Measurements from ENCODE around the gene CGN.

Gene CGN

DNA sequence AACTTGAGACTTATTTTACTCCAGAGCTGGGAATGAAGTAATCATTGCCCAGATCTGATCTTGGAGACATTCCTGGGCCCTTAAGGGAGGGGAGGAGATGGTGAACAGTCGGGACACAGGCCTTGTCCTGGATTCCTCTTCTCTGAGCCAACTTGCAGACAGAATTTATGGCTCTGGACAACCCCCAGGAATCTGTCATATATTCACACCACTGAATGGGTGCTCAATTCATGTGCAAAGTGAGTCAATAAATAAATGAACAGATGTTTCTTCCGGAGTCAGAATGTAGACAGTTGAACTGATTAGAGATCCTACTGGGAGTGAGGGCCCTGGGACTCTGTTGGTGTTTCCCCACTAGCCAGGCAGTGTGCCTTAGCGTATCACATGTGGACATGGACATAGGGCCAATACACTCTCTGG lies 31.5 kb downstream of the CGN start:
- H3K4me3 ChIP-seq (ENCODE audit: low read depth, low read length), result no peak overlapping the region
- TF ChIP-seq, protein P1, sequence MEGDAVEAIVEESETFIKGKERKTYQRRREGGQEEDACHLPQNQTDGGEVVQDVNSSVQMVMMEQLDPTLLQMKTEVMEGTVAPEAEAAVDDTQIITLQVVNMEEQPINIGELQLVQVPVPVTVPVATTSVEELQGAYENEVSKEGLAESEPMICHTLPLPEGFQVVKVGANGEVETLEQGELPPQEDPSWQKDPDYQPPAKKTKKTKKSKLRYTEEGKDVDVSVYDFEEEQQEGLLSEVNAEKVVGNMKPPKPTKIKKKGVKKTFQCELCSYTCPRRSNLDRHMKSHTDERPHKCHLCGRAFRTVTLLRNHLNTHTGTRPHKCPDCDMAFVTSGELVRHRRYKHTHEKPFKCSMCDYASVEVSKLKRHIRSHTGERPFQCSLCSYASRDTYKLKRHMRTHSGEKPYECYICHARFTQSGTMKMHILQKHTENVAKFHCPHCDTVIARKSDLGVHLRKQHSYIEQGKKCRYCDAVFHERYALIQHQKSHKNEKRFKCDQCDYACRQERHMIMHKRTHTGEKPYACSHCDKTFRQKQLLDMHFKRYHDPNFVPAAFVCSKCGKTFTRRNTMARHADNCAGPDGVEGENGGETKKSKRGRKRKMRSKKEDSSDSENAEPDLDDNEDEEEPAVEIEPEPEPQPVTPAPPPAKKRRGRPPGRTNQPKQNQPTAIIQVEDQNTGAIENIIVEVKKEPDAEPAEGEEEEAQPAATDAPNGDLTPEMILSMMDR (IDR thresholded peaks at IDR 0.05; ENCODE audit: control insufficient read depth, extremely low read depth, insufficient read depth), result no peak
- peak; percentile 56 for DNase-seq (ENCODE audit: low read depth)

DNA sequence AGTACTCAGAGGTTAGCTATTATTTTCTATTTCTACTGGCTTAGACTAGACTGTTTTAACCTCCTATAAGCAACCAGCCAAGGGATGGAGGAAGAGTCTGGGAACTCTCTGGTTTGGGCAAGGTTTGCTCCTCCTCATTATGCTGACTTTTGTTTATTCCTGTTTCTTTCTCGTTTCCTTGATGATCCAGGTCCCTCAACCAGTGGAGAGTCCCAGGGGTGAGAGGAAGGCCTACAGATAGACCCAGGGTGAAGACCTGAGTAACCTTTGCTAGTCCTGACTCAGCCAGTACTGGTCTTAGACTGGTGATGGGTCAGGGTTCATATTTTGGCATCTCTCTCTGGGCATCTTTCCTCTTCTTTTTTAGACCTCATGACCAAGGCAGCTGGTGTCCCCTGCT lies 34.4 kb downstream of the CGN start:
- no peak for DNase-seq (ENCODE audit: low read depth)
- TF ChIP-seq, protein P1 (IDR thresholded peaks at IDR 0.05; ENCODE audit: control insufficient read depth, extremely low read depth, insufficient read depth), result no peak

DNA sequence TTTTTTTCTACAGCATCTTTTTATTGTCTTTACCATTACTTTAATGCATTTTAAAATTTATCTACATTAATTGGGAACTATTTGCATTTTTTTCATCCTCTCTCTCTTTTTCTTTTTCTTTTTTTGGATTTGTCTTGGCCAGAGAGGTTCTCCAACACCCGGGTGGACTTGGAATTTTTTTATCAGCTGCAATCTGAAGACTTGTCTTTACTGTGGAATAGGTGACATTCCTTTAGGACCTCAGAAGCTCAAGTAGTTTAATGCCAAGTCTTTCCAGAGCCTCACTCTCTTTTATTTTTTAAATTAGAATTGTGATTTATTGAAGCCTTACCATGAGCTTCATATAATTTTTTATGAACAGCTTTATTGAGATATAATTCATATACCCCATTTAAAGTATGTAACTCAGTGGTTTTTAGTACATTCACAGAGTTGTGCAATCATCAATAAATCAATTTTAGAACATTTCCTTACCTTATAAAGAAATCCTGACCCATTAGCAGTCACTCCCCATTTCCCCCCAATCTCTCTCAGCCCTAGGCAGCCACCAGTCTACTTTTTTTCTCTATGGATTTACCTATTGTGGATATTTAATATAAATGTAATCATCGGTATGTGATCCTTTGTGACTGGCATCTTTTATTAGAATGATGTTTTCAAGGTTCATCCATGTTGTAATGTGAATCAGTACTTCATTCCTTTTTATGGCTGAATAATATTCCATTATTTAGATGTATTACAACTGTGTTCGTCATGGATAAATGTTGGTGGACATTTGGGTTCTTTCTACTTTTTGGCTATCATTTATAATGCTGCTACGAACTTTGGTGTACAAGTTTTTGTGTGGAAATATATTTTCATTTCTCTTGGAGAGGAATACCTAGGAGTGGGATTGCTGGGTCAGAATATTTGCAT lies 35.1 kb downstream of the CGN start:
- TF ChIP-seq, protein P1 (IDR thresholded peaks at IDR 0.05; ENCODE audit: control insufficient read depth, extremely low read depth, insufficient read depth), result no peak
- no peak overlapping the region for H3K4me3 ChIP-seq (ENCODE audit: low read depth, low read length)
- no peak for DNase-seq (ENCODE audit: low read depth)

More for the DNA sequence above, 34.4 kb downstream of the CGN start:
- no peak overlapping the region for H3K4me3 ChIP-seq (ENCODE audit: low read depth, low read length)

DNA sequence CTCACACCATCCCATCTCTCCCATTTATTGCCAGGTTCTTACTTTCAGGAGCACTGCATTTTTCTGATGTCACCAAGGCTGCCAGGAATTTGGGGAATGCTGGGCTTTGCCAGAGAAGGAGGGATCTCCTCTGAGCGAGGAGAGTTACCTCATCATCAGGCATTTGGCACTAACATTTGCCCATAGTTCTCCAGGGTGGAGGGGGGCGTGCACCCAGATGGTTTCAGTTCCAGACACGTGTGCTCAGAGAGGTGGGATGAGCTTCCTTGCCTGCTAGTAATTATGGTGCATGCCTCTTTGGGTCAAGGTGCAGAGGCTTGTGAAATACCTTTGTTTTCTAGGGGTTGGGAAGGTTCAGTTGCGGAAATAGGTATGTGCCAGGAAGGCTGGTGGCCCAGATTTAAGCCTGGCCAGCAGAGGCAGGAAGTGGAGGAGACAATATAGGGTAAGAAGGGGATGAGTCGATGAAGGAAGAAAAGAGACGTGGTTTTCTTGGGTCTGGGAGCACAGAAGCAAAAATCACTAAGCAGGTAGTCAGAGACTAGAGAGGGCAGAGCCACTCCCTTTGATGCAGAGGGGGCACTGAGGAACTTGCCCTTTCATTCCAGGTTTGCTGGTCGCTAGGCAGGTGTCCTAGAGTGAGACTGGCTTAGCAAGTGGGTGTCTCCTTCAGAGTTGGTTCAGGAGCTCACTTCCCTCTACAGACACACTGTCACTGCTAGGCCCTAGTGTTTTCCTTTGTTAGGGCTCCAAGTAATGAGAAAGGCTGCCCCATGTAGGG lies 36.1 kb downstream of the CGN start:
- TF ChIP-seq, protein P1 (IDR thresholded peaks at IDR 0.05; ENCODE audit: control insufficient read depth, extremely low read depth, insufficient read depth), result no peak
- no peak overlapping the region for H3K4me3 ChIP-seq (ENCODE audit: low read depth, low read length)
- DNase-seq (ENCODE audit: low read depth), result peak; percentile 54

DNA sequence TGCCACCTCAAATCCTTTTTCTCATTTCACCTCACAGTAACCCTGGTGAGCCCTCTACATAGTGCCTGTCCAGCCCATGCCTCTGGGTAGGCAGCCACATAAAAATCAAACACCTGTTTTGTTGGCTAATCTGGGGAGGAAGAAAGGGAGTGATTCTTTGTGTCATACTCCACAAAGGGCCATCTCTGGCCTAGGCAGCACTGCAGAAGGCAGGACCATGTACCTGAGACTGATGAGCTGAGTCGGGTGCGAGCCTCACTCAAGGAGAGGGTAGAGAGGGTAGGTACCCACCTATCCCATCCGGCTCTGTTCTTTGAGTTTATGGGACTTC lies 36.7 kb downstream of the CGN start:
- DNase-seq (ENCODE audit: low read depth), result no peak
- TF ChIP-seq, protein P1 (IDR thresholded peaks at IDR 0.05; ENCODE audit: control insufficient read depth, extremely low read depth, insufficient read depth), result no peak
- H3K4me3 ChIP-seq (ENCODE audit: low read depth, low read length), result no peak overlapping the region

DNA sequence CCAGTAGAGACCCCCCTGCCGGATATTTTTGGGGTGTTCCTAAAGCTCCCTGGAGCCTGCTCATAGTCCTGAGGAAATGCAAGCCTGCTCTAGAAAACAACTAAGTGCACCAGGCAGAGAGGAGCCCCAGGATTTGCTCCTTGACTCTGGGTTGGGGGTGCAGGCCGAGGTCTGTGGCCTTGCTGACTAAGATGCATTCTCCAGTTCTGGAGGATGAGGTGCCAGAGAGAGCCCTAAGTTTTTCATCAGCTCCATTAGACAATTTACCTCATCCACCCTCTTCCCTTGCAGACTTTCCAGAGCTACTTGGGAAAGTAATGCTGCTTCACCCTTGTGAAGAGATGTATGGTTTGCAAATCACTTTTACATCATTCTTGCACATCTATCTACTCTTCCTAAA lies 38.0 kb downstream of the CGN start:
- peak overlapping the region; percentile 26 for H3K4me3 ChIP-seq (ENCODE audit: low read depth, low read length)
- no peak for DNase-seq (ENCODE audit: low read depth)
- TF ChIP-seq, protein P1 (IDR thresholded peaks at IDR 0.05; ENCODE audit: control insufficient read depth, extremely low read depth, insufficient read depth), result no peak

All from LNCaP clone FGC (cell line).